Hematopoietic multipotent progenitor cell treated with erythropoietin and hydrocortisone succinate and interleukin-3 and kit ligand, for 15 days (in vitro differentiated cells): ENCODE data around the gene F8.
"Not testable (repeated sequence)": the region's sequence is repeated elsewhere in the genome, so short reads cannot be mapped to it uniquely, and the experiment has no call there.

Source experiments
- DNase-seq: peaks from one replicate; pipeline ENCODE4 v3.0.0-alpha.2; 2015; ENCODE audit warnings: low spot score

The F8 gene

DNA sequence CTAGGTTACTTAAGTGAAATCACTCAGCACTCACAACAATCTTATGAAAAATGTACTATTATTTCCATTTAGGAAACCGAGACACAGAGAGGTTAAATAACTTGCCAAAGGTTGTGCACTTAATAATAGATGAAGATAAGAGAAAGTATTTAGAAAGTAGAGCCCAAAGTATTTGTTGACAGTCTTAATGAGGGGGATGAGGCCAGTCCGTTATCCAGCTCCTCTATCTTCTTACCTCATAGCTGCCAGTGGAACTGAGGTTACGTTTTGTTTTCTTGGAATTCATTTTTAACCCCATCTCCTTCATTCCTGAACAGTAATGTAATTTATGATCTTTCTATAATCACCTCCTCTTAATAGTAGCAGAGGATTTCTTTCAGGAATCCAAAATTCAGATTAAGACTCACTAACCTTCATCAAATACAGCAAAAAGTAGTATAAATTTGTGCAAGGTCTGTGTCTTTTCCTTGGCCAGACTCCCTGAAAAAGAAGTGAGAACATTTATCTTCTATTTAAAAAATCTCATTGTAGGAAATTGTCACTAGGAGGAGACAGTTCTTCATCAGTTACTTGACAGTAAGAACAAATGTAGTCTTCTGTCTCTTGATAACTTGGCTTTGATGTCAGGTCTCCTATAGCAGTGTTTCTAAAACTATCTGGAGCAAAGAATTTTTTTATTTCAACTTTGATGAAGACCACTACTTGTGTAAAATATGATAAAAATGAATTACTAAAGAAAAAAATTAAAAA lies 35.5 kb downstream of the F8 start:
- DNase-seq: no peak

DNA sequence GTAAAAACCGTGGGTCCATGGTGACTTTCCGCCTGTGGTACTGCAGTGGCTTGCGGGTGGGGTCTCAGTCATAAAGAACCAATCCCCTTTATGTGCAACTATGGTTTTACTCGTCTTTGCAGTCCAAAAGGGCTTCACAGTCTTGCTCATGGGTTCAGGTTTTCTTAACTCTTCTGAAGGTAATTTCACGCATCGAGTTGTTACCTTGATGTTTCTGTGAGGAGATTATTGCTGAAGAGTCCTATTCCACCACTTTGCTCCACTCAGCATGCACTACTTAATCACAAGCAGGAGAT lies 41.5 kb downstream of the F8 start:
- DNase-seq: no peak

DNA sequence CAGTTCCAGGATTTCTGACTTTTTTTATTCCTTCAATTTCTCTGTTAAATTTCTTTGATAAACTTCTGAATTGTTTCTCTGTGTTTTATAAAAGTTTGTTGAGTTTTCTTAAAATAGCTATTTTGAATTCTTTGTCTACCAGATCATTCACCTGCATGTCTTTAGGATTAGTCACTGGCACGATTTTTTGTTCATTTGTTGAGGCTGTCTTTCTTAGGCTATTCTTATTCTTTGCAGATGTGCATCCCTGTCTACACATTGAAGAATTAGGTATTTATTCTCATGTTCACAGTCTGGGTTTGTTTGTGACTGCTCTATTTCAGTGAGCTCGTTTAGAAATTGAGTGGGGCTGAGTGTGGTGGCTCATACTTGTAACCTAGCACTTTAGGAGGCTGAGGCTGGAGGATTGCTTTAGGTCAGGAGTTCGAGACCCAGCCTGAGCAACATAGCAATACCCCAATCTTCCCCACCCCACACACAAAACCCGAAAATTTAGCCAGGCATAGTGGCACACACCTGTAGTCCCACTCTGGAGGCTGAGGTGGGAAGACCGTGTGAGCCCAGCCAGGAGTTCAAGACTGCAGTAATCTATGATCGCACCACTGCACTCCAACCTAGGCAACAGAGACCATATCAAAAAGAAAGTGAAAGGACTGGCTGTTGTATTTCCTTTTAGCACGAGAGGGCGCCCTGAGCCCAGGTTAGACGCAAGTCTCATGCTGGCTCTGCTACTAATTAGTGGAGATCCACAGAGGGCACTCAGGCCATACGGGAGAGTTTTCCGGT lies 42.0 kb downstream of the F8 start:
- peak; percentile 81 for DNase-seq

DNA sequence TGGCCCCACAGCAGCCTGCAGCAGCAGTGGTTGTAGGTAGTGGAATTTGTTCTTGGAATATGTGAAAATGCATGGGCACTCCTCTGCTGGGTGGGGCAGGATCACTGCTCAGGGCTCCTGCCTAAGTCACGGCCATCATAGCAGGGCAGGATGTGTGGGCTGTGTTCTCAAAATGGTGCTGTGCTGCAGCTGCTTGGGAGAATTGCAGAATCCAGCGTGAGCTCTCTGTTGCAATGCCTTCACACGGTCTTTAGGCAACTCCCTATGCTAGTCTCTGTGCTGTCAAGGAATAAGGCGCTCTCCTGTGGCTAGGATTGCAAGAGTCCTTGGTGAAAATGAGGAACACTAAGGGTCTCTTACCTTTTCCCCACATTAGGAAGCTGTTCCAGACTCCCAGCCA lies 42.9 kb downstream of the F8 start:
- DNase-seq: no peak

DNA sequence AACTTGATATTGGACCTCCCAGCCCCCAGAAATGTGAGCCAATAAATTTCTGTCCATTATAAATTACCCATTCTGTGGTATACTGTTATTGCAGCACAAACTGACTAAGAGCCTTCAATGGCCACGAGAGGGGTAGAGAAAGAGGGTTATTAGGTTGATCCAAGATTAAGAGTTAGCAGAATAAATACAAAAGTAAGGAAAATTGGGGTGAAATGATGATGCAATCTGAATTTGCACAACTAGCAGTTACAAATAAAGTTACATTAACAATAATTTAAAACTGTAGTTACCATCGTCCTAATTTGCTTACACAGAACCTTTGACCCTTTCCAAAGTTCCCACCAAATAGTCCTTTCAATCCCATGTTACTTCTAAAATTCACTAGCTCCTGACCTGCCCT lies 54.2 kb downstream of the F8 start:
- DNase-seq: no peak

- no peak for DNase-seq
Observed at GRCh38 chrX:154967603-154968002, 54.9 kb downstream of the F8 start.

DNA sequence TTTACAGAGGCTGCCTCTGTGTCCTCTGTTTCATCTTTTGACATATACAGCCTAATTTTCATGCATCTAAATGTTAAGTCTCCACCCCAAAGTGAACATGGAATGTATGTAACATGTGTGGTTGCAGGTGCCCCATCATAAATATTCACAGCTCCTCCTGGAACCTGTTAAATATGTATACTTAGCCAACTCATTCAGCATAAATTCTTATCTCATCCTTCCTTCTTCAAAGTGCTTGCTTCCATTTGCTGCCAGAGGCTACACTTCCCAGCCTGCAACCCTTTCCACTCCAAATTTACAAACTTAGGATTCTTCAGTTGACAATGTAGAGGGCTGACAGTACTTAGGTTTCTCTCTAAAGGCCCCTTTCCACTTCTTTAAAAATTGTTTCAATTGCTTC lies 60.6 kb downstream of the F8 start:
- DNase-seq: no peak

DNA sequence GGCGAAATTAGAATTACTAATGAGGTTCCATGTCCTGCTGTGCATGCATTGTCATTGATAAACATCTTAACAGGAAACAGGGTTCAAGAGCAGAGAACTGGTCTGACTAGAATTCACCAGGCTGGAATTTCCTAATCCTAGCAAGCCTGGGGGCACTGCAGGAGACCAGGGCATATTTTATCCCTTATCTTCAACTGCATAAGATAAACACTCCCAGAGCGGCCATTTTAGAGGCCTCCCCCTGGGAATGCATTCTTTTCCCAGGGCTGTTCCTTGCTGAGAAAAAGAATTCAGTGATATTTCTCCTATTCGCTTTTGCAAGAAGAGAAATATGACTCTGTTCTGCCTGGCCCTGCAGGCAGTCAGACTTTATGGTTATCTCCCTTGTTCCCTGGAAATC lies 66.7 kb downstream of the F8 start:
- not testable (repeated sequence) for DNase-seq

DNA sequence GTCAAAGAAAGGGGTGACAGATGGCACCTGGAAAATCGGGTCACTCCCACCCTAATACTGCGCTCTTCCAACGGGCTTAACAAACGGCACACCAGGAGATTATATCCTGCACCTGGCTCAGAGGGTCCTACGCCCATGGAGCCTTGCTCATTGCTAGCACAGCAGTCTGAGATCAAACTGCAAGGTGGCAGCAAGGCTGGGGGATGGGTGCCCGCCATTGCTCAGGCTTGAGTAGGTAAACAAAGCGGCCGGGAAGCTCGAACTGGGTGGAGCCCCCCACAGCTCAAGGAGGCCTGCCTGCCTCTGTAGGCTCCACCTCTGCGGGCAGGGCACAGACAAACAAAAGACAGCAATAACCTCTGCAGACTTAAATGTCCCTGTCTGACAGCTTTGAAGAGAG lies 83.3 kb downstream of the F8 start:
- DNase-seq: not testable (repeated sequence)

DNA sequence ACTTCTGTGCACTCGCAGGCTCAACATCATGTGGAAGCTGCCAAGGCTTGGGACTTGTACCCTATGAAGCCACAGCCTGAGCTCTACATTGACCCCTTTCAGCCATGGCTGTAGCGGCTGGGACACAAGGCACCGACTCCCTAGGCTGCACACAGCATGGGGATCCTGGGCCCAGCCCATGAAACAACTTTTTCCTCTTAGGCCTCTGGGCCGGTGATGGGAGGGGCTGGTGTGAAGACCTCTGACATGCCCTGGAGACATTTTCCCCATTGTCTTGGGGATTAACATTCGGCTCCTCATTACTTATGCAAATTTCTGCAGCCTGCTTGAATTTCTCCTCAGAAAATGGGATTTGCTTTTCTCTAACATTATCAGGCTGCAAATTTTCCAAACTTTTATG lies 97.8 kb downstream of the F8 start:
- not testable (repeated sequence) for DNase-seq

DNA sequence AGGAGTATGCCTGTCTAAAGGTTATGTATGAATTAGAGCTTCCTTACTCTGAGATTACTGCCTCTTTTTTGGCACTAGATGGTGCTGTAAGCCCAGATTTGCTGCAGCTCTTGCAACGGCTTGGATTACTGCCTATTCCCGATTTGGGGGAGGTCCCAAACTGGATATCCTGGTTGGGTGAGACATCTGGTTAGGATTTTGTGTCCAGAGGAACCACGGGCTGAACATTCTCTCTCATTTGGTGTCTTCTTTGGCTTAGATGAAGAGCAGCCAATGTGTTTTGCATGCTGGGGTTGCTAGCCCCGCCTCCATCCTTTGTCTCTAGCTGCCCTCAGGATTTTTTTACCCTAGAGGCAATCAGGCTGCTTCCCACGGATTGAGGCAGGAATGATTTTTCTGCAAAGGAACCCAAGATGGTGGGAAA lies 104.5 kb downstream of the F8 start:
- peak; percentile 12 for DNase-seq

- no peak for DNase-seq
Observed at GRCh38 chrX:154914052-154914451, 108.5 kb downstream of the F8 start.

DNA sequence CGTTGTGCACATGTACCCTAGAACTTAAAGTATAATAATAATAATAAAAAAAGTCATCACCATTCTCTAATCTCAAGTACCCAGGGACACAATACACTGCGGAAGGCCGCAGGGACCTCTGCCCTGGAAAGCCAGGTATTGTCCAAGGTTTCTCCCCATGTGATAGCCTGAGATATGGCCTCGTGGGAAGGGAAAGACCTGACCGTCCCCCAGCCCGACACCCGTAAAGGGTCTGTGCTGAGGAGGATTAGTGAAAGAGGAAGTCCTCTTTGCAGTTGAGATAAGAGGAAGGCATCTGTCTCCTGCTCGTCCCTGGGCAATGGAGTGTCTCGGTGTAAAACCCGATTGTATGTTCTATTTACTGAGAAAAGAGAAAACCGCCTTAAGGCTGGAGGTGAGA lies 112.0 kb downstream of the F8 start:
- DNase-seq: not testable (repeated sequence)

DNA sequence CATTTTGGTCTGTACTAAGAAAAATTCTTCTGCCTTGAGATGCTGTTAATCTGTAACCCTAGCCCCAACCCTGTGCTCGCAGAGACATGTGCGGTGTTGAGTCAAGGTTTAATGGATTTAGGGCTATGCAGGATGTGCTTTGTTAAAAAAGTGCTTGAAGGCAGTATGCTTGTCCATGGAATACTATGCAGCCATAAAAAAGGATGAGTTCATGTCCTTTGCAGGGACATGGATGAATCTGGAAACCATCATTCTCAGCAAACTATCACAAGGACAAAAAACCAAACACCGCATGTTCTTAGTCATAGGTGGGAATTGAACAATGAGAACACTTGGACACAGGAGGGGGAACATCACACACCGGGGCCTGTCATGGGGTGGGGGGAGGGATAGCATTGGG lies 112.5 kb downstream of the F8 start:
- not testable (repeated sequence) for DNase-seq

DNA sequence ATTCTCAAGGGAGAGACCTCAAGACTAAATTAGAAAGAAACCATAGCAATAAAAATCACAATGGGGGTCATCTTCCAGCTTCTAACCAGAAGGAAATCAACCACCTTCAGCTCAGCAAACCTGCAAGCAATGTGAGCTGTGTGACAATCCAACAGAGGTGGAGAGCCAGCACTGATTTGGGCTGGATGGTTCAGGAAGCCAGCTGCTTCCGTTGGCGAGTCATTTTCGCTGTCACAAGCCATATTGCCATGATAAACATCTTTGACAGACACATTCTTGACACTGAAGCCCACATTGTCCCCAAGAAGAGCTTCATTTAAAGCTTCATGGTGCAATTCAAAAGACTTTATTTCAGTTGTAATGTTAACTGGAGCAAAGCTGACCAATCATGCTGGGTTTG lies 113.7 kb downstream of the F8 start:
- DNase-seq: no peak

DNA sequence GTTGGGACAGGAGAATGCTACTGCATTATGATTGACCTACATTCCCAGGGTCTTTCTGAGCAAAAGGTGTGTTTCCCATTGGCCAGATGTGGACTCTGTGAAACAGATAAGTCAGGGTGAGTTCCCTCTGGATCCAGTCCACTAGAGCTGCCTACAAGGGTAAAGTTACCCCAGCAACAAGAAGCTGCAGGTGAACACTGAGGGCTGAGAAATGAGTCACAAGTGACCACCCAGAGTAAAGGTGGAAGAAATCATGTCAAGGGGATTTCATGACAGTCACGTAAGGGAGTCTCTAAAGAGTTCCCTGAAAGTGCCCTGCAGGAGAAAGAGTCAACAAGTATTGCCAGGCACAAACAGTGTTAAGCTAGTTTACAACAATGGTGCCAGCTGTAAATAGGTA lies 120.1 kb downstream of the F8 start:
- no peak for DNase-seq

- no peak for DNase-seq
Observed at GRCh38 chrX:154900323-154900722, 122.2 kb downstream of the F8 start.

- DNase-seq: no peak
Observed at GRCh38 chrX:154892296-154892695, 130.2 kb downstream of the F8 start.

DNA sequence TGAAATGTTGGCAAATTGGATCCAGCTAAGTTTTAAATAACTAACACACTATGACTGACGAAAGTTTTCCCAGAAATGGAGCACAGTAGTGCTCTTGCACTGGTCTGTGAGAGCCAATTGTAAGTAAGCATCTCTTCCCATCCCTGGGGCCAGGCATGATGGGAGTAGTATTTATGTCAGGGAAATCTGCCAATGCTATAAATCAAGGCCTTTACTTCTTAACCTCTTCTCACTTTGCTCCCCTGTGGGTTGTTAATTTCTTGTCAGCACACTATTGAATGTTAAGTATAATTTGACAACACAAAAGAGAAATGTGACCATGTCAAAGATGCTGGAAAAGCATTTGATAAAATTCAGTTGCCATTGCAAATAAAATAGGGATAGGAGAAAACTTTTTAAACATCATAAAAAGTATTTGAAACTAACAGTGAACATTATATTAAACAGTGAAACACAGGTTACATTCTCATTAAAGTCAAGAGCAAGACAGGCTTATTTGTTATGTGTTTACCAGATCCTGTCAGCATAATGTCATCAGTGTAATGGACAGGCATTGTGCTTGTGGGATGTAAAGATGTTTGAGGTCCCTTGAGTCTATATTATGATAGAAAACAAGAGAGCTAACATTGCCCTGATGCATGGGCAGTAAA lies 131.4 kb downstream of the F8 start:
- no peak for DNase-seq

- DNase-seq: not testable (repeated sequence)
Observed at GRCh38 chrX:154886789-154887221, 135.7 kb downstream of the F8 start.

- not testable (repeated sequence) for DNase-seq
Observed at GRCh38 chrX:154886069-154886788, 136.3 kb downstream of the F8 start, which contains the start of gene F8A1. TSS of gene F8A1 (plus strand) at chrX:154886355. CDS start at chrX:154886375, 20 bp downstream.

GRCh38 chrX:154885549-154885948 lies 137.0 kb downstream of the F8 start:
- not testable (repeated sequence) for DNase-seq
